NCI-H2081 treated with DMSO at 0.1 percent for 48 hours (cell line): Measurements from ENCODE around the gene STRA6.
"Not testable (repeated sequence)": the region's sequence is repeated elsewhere in the genome, so short reads cannot be mapped to it uniquely, and the experiment has no call there.

Experiments used
- DNase-seq: peaks from one replicate; lab custom pipeline; 2025; lab: John Stamatoyannopoulos, UW

The STRA6 gene

GRCh38 chr15:74179983-74180880 is 22.4 kb downstream of the STRA6 start:
- DNase-seq: no peak

- no peak for DNase-seq
These were observed 23.3 kb downstream of the STRA6 start for GRCh38 chr15:74179101-74179841.

DNA sequence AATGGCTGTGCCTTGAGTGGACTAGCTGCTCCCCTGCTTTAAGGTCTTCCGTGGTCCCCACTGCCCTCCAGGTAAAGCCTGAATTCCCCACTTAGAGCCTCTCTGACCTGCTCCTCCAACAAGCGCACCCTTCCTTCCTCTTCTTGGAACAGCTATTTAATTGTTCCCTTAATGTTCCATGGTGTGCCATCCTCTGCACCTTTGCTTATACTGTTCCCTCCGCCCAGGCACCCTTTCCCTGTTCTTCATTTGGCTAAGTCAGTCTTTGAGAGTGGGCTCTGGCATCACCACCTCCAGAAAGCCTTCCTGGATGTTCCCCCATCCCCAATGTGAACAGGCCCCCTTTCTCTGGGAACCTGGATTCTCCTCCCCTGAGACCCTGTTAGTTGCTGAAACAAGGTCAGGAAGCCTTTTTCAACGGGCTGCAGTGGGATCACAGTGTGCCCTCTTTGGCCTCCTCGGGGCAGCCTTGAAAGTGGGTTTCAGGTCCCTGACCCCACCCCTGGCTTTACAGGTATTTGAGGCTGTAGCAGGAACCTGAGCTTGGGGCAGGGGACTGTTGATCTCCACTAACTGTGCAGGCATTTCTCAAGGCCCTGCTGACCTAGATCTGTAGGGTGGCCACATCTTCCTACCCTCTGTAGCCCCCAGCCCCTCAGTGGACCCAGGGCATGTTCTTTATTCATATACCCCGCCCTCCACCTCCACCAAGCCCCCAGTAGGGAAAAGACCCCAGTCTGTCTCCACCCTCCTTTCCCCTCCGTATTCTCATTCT is 24.1 kb downstream of the STRA6 start:
- DNase-seq: no peak

DNA sequence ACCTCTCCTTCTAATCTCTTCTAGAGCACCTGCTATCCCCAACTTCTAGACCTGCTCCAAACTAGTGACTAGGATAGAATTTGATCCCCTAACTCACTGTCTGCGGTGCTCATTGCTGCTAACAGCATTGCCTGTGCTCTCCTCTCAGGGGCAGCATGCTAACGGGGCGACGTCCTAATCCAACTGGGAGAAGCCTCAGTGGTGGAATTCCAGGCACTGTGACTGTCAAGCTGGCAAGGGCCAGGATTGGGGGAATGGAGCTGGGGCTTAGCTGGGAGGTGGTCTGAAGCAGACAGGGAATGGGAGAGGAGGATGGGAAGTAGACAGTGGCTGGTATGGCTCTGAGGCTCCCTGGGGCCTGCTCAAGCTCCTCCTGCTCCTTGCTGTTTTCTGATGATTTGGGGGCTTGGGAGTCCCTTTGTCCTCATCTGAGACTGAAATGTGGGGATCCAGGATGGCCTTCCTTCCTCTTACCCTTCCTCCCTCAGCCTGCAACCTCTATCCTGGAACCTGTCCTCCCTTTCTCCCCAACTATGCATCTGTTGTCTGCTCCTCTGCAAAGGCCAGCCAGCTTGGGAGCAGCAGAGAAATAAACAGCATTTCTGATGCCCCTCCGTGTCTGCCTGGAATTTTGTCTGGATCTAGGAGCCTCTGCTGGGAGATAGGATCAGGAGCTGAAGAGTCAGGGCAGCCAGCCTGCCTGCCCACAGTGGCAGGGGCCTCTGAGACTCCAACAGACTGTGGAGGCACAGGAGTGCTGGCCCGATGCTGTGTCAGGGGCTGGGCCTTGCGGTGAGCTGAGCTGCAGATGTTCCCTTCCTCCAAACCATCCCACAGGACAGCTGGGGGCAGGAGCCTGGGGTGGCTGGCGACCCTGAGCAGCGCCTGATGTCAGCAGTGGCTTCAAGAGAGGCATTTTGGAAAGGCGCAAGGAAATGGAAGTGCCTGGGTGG is 26.0 kb downstream of the STRA6 start:
- DNase-seq: no peak

- DNase-seq: no peak
These were observed 27.1 kb downstream of the STRA6 start for GRCh38 chr15:74175271-74176191.

DNA sequence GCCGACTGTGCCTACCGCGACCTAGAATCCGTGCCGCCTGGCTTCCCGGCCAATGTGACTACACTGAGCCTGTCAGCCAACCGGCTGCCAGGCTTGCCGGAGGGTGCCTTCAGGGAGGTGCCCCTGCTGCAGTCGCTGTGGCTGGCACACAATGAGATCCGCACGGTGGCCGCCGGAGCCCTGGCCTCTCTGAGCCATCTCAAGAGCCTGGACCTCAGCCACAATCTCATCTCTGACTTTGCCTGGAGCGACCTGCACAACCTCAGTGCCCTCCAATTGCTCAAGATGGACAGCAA is 27.7 kb downstream of the STRA6 start:
- no peak for DNase-seq

GRCh38 chr15:74174219-74174957 is 28.2 kb downstream of the STRA6 start:
- no peak for DNase-seq

DNA sequence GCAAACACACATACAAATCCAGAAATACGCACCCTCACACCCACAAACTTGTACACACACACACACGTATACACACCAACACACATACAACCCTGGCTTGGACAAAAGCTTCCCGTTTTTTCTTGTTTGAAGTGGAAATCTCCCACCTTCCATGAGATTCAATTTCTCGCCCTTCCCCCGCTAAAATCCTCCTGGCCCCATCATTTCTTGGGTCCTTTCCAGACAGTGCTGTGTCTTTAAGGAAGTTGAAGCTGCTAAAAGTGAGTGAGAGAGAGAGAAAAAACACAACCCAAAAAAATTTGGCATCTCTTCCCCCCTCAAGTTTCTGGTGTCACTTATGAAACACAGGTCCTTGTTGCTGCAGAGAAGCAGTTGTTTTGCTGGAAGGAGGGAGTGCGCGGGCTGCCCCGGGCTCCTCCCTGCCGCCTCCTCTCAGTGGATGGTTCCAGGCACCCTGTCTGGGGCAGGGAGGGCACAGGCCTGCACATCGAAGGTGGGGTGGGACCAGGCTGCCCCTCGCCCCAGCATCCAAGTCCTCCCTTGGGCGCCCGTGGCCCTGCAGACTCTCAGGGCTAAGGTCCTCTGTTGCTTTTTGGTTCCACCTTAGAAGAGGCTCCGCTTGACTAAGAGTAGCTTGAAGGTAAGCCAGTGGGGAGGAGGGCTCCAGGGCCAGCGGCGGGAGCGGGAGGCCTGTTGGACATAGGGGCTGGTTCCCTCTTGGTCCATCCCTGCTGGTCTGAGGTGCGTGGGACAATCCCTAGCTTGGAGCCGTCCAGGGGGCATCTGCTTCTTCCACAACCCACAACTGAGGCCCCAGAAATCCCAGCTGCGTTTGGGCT is 29.0 kb downstream of the STRA6 start, which contains the start of gene ISLR:
ISLR (plus strand) TSS at position 331 of the 839 bp plus-strand sequence. CDS start 1,149 bp downstream, outside the sequence.
- DNase-seq: no peak

DNA sequence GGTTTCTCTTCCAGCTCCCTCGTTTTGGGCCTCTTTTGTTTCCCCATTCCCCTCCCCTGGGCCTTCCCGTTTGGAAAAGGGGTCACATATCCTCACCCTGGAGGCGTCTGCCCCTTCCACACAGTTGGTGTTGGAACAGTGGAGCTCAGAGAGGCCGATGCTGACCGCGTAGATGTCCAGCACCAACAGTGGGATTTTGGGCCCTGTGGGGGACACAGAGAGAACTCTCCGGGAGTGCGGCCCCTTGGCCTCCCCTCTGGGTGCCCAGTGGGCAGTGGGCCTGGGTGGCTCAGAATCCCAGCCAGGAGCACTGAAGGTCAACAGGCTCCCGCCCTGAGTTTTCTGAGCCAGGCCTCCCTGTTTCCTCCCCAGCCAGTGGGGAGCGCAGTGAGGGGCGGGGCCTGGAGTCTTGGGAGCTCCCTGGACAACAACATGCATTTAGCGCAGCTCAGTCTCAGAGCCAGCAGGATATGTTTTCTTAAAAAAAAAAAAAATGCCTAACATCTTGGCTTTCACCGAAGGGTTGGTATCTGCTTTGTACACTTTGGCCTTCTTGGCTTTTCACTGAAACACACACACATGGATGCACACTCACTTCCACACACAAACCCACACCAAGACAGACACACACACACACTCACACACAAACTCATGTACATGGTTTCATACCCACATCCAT is 29.7 kb downstream of the STRA6 start:
- DNase-seq: no peak

GRCh38 chr15:74171965-74172541 is 30.5 kb downstream of the STRA6 start:
- no peak for DNase-seq

- DNase-seq: no peak
These were observed 31.6 kb downstream of the STRA6 start for GRCh38 chr15:74170875-74171578.

DNA sequence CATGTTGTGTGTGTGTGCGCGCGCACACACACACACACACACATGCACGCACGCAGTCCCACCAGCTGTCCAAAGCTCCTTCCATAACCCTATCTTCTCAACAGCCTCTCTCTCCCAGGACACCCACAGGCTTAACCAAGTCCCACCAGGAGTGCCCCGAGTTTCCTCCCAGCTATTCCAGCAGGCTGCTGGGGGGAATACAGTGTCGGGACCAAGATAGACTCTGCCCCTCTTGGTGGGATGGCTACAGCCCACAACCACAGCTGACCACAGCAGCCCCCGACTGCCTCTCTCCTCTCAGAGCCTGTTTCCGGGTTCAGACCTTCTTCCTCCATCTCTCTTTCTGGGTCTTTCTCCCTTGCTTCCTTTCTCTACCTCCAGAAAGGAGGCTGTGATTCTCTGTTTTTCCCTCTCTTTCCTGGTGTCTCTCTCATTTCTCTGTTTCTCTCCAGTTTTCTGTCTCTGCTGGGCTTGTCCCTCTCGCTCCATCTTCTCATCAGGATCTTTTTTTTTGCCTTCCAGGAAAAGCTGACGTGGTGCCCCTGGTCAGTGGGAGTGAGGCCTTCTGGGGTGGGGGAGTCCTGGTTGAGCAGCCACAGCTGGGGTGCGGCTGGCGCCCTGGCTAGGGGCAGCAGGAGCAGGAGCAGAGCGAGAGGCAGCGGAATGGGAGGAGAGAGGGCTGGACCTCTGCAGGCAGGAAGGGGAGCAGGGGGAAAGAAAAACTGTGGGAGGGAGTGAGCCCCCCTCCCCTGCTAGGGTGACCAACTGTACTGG is 32.3 kb downstream of the STRA6 start:
- no peak for DNase-seq

GRCh38 chr15:74168711-74169126 is 33.9 kb downstream of the STRA6 start:
- DNase-seq: no peak

GRCh38 chr15:74167891-74168331 is 34.7 kb downstream of the STRA6 start:
- no peak for DNase-seq

DNA sequence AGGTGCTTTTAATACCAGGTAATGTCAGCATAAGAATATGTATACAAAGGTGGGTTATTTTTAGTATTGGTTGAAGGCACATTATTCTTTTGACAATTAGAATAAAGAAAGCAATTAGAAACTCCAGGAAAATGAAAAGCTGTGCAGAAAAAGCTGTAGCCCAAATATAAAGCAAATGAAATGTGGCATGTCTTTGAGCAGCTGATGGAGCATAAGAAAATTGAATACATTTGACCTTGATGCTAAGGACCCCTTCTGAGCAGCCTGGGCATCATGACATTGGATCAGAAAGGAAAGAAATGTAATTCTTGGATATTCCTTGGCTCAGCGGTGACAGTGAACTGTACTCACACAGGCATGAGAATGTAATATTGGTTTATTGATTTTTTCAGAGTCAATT is 37.1 kb downstream of the STRA6 start:
- DNase-seq: no peak

DNA sequence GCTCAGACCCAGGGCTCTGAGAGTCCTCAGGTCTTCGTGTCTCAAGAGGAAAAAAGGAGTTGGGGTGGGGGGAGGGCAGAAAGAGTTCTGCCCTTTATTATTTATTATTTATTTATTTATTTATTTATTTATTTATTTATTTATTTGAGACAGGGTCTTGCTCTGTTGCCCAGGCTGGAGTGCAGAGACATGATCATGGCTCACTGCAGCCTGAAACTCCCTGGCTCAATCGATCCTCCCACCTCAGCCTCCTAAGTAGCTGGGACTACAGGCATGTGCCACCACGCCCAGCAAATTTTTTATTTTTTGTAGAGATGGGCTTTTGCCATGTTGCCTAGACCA is 40.4 kb downstream of the STRA6 start:
- not testable (repeated sequence) for DNase-seq
